Glomerular endothelial cell (primary cell): ENCODE results near the gene FBXW8. TPM values are rescaled to one million over a fixed set of nuclear protein-coding genes. Genes with fewer than 3 reads are reported as not detected.

Experiments
- DNase-seq: peaks from one replicate; pipeline ENCODE4 v3.0.0-alpha.2; 2011; ENCODE audit warnings: low read depth, low spot score; ENCODE audit errors: extremely low read depth
- total RNA-seq: library from RNA; depleted of rRNA; stranded (reverse); fragments of >200 nt; gene quantifications from 2 replicates; pipeline ENCODE4 v1.2.3, GENCODE V29; 2015

Gene FBXW8
- total RNA-seq, 1 donor from 2014 or later: 26.8 TPM

GRCh38 chr12:116954710-116955381, 44.1 kb downstream of the FBXW8 start:
- DNase-seq: no peak

GRCh38 chr12:116955382-116956021, 44.8 kb downstream of the FBXW8 start:
- no peak for DNase-seq

- DNase-seq: no peak
Measured at GRCh38 chr12:116958402-116959197, 47.9 kb downstream of the FBXW8 start.

GRCh38 chr12:116959198-116959460, 48.4 kb downstream of the FBXW8 start:
- no peak for DNase-seq

GRCh38 chr12:116959845-116960514, 49.2 kb downstream of the FBXW8 start:
- no peak for DNase-seq

- no peak for DNase-seq
Measured at GRCh38 chr12:116962197-116962596, 51.4 kb downstream of the FBXW8 start.

- DNase-seq: no peak
Measured at GRCh38 chr12:116962783-116963356, 52.1 kb downstream of the FBXW8 start.

GRCh38 chr12:116964054-116965050, 53.6 kb downstream of the FBXW8 start:
- no peak for DNase-seq

- DNase-seq: no peak
Measured at GRCh38 chr12:116968986-116969385, 58.2 kb downstream of the FBXW8 start.

- no peak for DNase-seq
Measured at GRCh38 chr12:116969615-116970585, 59.1 kb downstream of the FBXW8 start.

- DNase-seq: no peak
Measured at GRCh38 chr12:116971222-116971621, 60.5 kb downstream of the FBXW8 start.

- no peak for DNase-seq
Measured at GRCh38 chr12:116975779-116976393, 65.1 kb downstream of the FBXW8 start.

GRCh38 chr12:116977465-116978380, 67.0 kb downstream of the FBXW8 start:
- DNase-seq: no peak

GRCh38 chr12:116978791-116979508, 68.2 kb downstream of the FBXW8 start:
- no peak for DNase-seq

GRCh38 chr12:116980083-116980482, 69.3 kb downstream of the FBXW8 start:
- DNase-seq: no peak

GRCh38 chr12:116982791-116983411, 72.2 kb downstream of the FBXW8 start:
- DNase-seq: no peak
